ENCODE data around the gene TBL1XR1.

The TBL1XR1 gene

GRCh38 chr3:177107461-177108239 lies 89.6 kb downstream of the TBL1XR1 start:
- DNase-seq (ENCODE audit: low spot score): no peak

- DNase-seq (ENCODE audit: low spot score): no peak
These were observed 90.7 kb downstream of the TBL1XR1 start for GRCh38 chr3:177106594-177106993.

GRCh38 chr3:177106184-177106583 lies 91.1 kb downstream of the TBL1XR1 start:
- DNase-seq (ENCODE audit: low spot score): no peak

GRCh38 chr3:177105623-177106022 lies 91.7 kb downstream of the TBL1XR1 start:
- no peak for DNase-seq (ENCODE audit: low spot score)

GRCh38 chr3:177104299-177104992 lies 92.8 kb downstream of the TBL1XR1 start:
- DNase-seq (ENCODE audit: low spot score): no peak

GRCh38 chr3:177102553-177102952 lies 94.7 kb downstream of the TBL1XR1 start:
- no peak for DNase-seq (ENCODE audit: low spot score)

- DNase-seq (ENCODE audit: low spot score): no peak
These were observed 98.7 kb downstream of the TBL1XR1 start for GRCh38 chr3:177098551-177098950.

GRCh38 chr3:177096615-177097014 lies 100.7 kb downstream of the TBL1XR1 start:
- no peak for DNase-seq (ENCODE audit: low spot score)

GRCh38 chr3:177093966-177094365 lies 103.3 kb downstream of the TBL1XR1 start:
- DNase-seq (ENCODE audit: low spot score): no peak

- DNase-seq (ENCODE audit: low spot score): no peak
These were observed 107.4 kb downstream of the TBL1XR1 start for GRCh38 chr3:177089901-177090300.

GRCh38 chr3:177089110-177089509 lies 108.2 kb downstream of the TBL1XR1 start:
- DNase-seq (ENCODE audit: low spot score): no peak

GRCh38 chr3:177085794-177086193 lies 111.5 kb downstream of the TBL1XR1 start:
- DNase-seq (ENCODE audit: low spot score): no peak

GRCh38 chr3:177084616-177085015 lies 112.7 kb downstream of the TBL1XR1 start:
- no peak for DNase-seq (ENCODE audit: low spot score)

GRCh38 chr3:177080122-177080521 lies 117.2 kb downstream of the TBL1XR1 start:
- DNase-seq (ENCODE audit: low spot score): no peak

- DNase-seq (ENCODE audit: low spot score): no peak
These were observed 117.6 kb downstream of the TBL1XR1 start for GRCh38 chr3:177079684-177080083.

GRCh38 chr3:177071496-177072156 lies 125.7 kb downstream of the TBL1XR1 start:
- DNase-seq (ENCODE audit: low spot score): no peak

GRCh38 chr3:177069514-177070329 lies 127.6 kb downstream of the TBL1XR1 start:
- DNase-seq (ENCODE audit: low spot score): no peak

- DNase-seq (ENCODE audit: low spot score): no peak
These were observed 128.3 kb downstream of the TBL1XR1 start for GRCh38 chr3:177068967-177069366.

- DNase-seq (ENCODE audit: low spot score): no peak
These were observed 131.2 kb downstream of the TBL1XR1 start for GRCh38 chr3:177066068-177066467.

GRCh38 chr3:177065285-177066033 lies 131.8 kb downstream of the TBL1XR1 start:
- DNase-seq (ENCODE audit: low spot score): no peak

- no peak for DNase-seq (ENCODE audit: low spot score)
These were observed 135.1 kb downstream of the TBL1XR1 start for GRCh38 chr3:177062052-177062732.

Measured in Ammon's horn (tissue), 1 donor.